ENCODE measurements around the gene ZBTB48. TPM values are rescaled to one million over a fixed set of nuclear protein-coding genes. Genes with fewer than 3 reads are reported as not detected.

The ZBTB48 gene
- total and polyA plus RNA-seq, 2 donors (not counting 1 experiment from before 2014, with no cell fraction given), result 5.7 to 16.0 TPM

DNA sequence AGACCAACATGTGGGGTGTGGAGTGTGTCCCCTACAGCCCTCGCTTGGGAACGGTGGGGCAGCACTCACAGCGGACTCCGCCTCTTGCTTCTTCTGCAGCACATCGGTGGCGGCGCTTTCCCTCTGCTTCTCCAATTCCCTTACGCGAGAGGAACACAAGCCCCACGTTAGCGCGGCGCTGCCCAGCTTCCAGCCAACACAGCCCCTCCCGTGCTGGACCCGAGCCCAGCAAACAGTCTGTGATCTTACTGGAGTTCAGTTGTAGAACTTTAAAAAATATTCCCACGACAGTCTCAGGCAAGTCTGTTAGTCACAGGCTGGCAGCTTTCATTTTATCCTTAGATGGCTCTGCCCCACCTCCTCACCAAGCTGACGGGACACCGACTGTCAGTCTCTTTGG is 58.4 kb downstream of the ZBTB48 start:
- Histone ChIP-seq H3K79me2 (ENCODE audit: control insufficient read depth, insufficient read depth, low read length) (no peaks in the 10 kb centered on the region), H3K27me3 (ENCODE audit: control insufficient read depth, insufficient read depth, low read length) (no peaks in the 10 kb centered on the region), H3K9me3 (ENCODE audit: control insufficient read depth, insufficient read depth, low read depth, low read length) (no peaks in the 10 kb centered on the region), H3K4me2 (ENCODE audit: extremely low read depth, insufficient read depth, low read length) (peak overlapping the region; percentile 63), H3K9ac (ENCODE audit: insufficient read depth, low read length) (no peak overlapping the region), H3K27ac (ENCODE audit: insufficient read depth, low read length) (peak overlapping the region; percentile 42), H3K36me3 (ENCODE audit: control insufficient read depth, insufficient read depth, low read length) (peaks cover 23% of the 10 kb centered on the region), H4K20me1 (ENCODE audit: control insufficient read depth, extremely low read depth, insufficient read depth, low read length) (no peaks in the 10 kb centered on the region), H3K4me3 (replicated peaks in 1 of 4; ENCODE audit: control extremely low read depth in 1 of 4, insufficient read depth in 1 of 4, low read depth in 3 of 4, low read length in 4 of 4) (no peak overlapping the region), H3K4me1 (ENCODE audit: control insufficient read depth, extremely low read depth, insufficient read depth, low read length) (peaks cover 8% of the 10 kb centered on the region), H2AFZ (ENCODE audit: low read length) (no peak overlapping the region)
- peak; percentile 82 to 91 for DNase-seq (ENCODE audit: low read depth in 2 of 2)
- TF ChIP-seq EZH2 (IDR thresholded peaks at IDR 0.05; ENCODE audit: low read length, missing control alignments), result no peak
- TF ChIP-seq, protein P1, sequence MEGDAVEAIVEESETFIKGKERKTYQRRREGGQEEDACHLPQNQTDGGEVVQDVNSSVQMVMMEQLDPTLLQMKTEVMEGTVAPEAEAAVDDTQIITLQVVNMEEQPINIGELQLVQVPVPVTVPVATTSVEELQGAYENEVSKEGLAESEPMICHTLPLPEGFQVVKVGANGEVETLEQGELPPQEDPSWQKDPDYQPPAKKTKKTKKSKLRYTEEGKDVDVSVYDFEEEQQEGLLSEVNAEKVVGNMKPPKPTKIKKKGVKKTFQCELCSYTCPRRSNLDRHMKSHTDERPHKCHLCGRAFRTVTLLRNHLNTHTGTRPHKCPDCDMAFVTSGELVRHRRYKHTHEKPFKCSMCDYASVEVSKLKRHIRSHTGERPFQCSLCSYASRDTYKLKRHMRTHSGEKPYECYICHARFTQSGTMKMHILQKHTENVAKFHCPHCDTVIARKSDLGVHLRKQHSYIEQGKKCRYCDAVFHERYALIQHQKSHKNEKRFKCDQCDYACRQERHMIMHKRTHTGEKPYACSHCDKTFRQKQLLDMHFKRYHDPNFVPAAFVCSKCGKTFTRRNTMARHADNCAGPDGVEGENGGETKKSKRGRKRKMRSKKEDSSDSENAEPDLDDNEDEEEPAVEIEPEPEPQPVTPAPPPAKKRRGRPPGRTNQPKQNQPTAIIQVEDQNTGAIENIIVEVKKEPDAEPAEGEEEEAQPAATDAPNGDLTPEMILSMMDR (conservative IDR thresholded peaks at IDR 0.05 in 1 of 2, IDR thresholded peaks at IDR 0.05 in 1 of 2; ENCODE audit: low read depth in 1 of 2, low read length in 2 of 2), result no peak

Other genes starting within 250 kb of the ZBTB48 start
- 22.3 and 58.0 TPM in 2 replicates for gene ACOT7, start 186.2 kb upstream of the ZBTB48 start, total RNA-seq
- 50.7 and 141 TPM in 2 replicates for gene ACOT7, start 186.2 kb upstream of the ZBTB48 start, polyA plus RNA-seq
- gene HES2, start 160.1 kb upstream of the ZBTB48 start, total RNA-seq, result 0.26 and 0.50 TPM in 2 replicates
- 0.02 TPM in 1 of 2 replicates, not detected in the other for gene HES2, start 160.1 kb upstream of the ZBTB48 start, polyA plus RNA-seq
- gene ESPN, start 155.2 kb upstream of the ZBTB48 start, total RNA-seq, result not detected in 2 replicates
- not detected in 2 replicates for gene ESPN, start 155.2 kb upstream of the ZBTB48 start, polyA plus RNA-seq
- gene TNFRSF25, start 113.8 kb upstream of the ZBTB48 start, total RNA-seq, result 0.51 and 1.5 TPM in 2 replicates
- 0.24 and 0.37 TPM in 2 replicates for gene TNFRSF25, start 113.8 kb upstream of the ZBTB48 start, polyA plus RNA-seq
- gene PLEKHG5, start 88.3 kb upstream of the ZBTB48 start, total RNA-seq, result 1.3 and 3.3 TPM in 2 replicates
- 0.42 and 0.79 TPM in 2 replicates for gene PLEKHG5, start 88.3 kb upstream of the ZBTB48 start, polyA plus RNA-seq
- gene NOL9, start 25.5 kb upstream of the ZBTB48 start, total RNA-seq, result 17.5 and 18.7 TPM in 2 replicates
- gene NOL9, start 25.5 kb upstream of the ZBTB48 start, polyA plus RNA-seq, result 19.0 and 24.2 TPM in 2 replicates
- under 0.01 and 0.17 TPM in 2 replicates for gene TAS1R1, start 24.7 kb upstream of the ZBTB48 start, total RNA-seq
- 0.05 and 0.10 TPM in 2 replicates for gene TAS1R1, start 24.7 kb upstream of the ZBTB48 start, polyA plus RNA-seq
- gene KLHL21, start 22.9 kb downstream of the ZBTB48 start, total RNA-seq, result 39.3 and 44.9 TPM in 2 replicates
- 11.7 and 12.8 TPM in 2 replicates for gene KLHL21, start 22.9 kb downstream of the ZBTB48 start, polyA plus RNA-seq
- 12.3 and 13.7 TPM in 2 replicates for gene PHF13, start 33.7 kb downstream of the ZBTB48 start, total RNA-seq
- 10.0 and 12.1 TPM in 2 replicates for gene PHF13, start 33.7 kb downstream of the ZBTB48 start, polyA plus RNA-seq
- 34.4 and 35.5 TPM in 2 replicates for gene THAP3, start 44.9 kb downstream of the ZBTB48 start, total RNA-seq
- 5.3 and 6.5 TPM in 2 replicates for gene THAP3, start 44.9 kb downstream of the ZBTB48 start, polyA plus RNA-seq
- gene DNAJC11, start 121.8 kb downstream of the ZBTB48 start, total RNA-seq, result 29.0 and 35.2 TPM in 2 replicates
- 31.8 and 47.2 TPM in 2 replicates for gene DNAJC11, start 121.8 kb downstream of the ZBTB48 start, polyA plus RNA-seq
- 45.5 and 47.6 TPM in 2 replicates for gene CAMTA1, start 205.5 kb downstream of the ZBTB48 start, total RNA-seq
- 78.5 and 86.0 TPM in 2 replicates for gene CAMTA1, start 205.5 kb downstream of the ZBTB48 start, polyA plus RNA-seq

Measured in fibroblast of lung (primary cell).